Measurements from ENCODE around the gene ADD1.

ADD1 gene

GRCh38 chr4:2859514-2859913 is 15.9 kb downstream of the ADD1 start:
- POLR2A ChIA-PET = no interaction called here
- TF ChIP-seq CTCF (IDR thresholded peaks at IDR 0.05; ENCODE audit: control extremely low read depth, extremely low read depth, low read depth, missing control alignments) = no peak
- DNase-seq (ENCODE audit: extremely low spot score) = no peak
- CTCF ChIA-PET = interaction anchor here (1.8 to 3.4 kb wide), 2 partner anchors 13 to 96 kb away, joined by 4 to 14 read pairs; no protein-coding TSS in a partner anchor

- ChIA-PET POLR2A (no interaction called here), CTCF (interaction anchor here (1.1 to 3.4 kb wide), 10 partner anchors 8 to 118 kb away, joined by 3 to 14 read pairs (median 4); no protein-coding TSS in a partner anchor)
- no peak for TF ChIP-seq CTCF (IDR thresholded peaks at IDR 0.05; ENCODE audit: control extremely low read depth, extremely low read depth, low read depth, missing control alignments)
- DNase-seq (ENCODE audit: extremely low spot score) = no peak
These were observed 17.0 kb downstream of the ADD1 start for GRCh38 chr4:2860391-2861348.

- TF ChIP-seq CTCF (IDR thresholded peaks at IDR 0.05; ENCODE audit: control extremely low read depth, extremely low read depth, low read depth, missing control alignments) = no peak
- ChIA-PET POLR2A (interaction anchor here (0.7 kb wide), 1 partner anchor 12 kb away, joined by 3 read pairs; no protein-coding TSS in a partner anchor), CTCF (interaction anchor here (1.1 to 3.4 kb wide), 10 partner anchors 9 to 116 kb away, joined by 3 to 14 read pairs (median 4); no protein-coding TSS in a partner anchor)
- DNase-seq (ENCODE audit: extremely low spot score) = no peak
These were observed 18.2 kb downstream of the ADD1 start for GRCh38 chr4:2861631-2862436.

- POLR2A ChIA-PET = interaction anchor here (0.7 kb wide), 1 partner anchor 13 kb away, joined by 3 read pairs; no protein-coding TSS in a partner anchor
- CTCF ChIA-PET = interaction anchor here (1.0 to 3.4 kb wide), 9 partner anchors 10 to 50 kb away, joined by 3 to 14 read pairs (median 4); no protein-coding TSS in a partner anchor
- TF ChIP-seq CTCF (IDR thresholded peaks at IDR 0.05; ENCODE audit: control extremely low read depth, extremely low read depth, low read depth, missing control alignments) = no peak
- no peak for DNase-seq (ENCODE audit: extremely low spot score)
These were observed 18.9 kb downstream of the ADD1 start for GRCh38 chr4:2862528-2862927.

GRCh38 chr4:2863649-2864048 is 20.0 kb downstream of the ADD1 start:
- CTCF ChIA-PET = no interaction called here
- no peak for DNase-seq (ENCODE audit: extremely low spot score)
- TF ChIP-seq CTCF (IDR thresholded peaks at IDR 0.05; ENCODE audit: control extremely low read depth, extremely low read depth, low read depth, missing control alignments) = no peak
- POLR2A ChIA-PET = no interaction called here

DNA sequence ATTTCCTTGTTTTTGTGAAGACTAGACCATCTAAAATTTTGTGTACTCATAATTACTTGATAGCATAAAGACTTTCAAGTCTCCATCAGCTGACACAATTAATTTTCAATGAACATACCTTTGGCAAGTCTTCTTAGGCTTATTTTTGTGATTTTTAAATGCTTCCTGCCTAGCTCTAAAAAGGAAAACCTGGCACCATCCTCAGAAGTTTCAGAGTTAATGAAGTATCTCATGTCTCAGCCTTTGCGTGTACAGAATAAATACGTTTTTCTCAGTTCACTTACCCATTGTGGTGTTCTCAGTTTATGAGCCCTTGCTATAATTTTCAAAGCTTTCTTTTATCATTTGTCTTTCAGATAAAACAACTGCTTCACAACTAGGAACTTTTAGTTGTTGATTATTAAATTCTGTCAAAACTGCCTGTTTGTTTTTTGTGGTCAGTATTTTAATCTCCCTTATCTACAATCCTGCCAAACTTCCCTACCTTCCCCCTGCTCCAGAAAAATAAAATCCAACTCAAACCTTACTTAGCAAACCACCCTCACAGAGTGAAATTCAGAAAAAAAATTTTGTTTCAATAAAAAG is 21.6 kb downstream of the ADD1 start:
- POLR2A ChIA-PET = no interaction called here
- no peak for TF ChIP-seq CTCF (IDR thresholded peaks at IDR 0.05; ENCODE audit: control extremely low read depth, extremely low read depth, low read depth, missing control alignments)
- CTCF ChIA-PET = interaction anchor here (0.8 kb wide), 1 partner anchor 12 kb away, joined by 4 read pairs; no protein-coding TSS in a partner anchor
- DNase-seq (ENCODE audit: extremely low spot score) = no peak

Data from GM10248 (cell line).